HepG2 (cell line): ENCODE data around the gene PYGB. TPM values are rescaled to one million over a fixed set of nuclear protein-coding genes. Genes with fewer than 3 reads are reported as not detected.
A peak's percentile ranks its signal among the peaks of the same experiment; 100 is the strongest.

Experiments used
- CHCHD3 ChIP-seq: sonication (generic); formaldehyde crosslinking; IDR thresholded peaks from 2 replicates; pipeline ENCODE4 v1.8.0; 2022; ENCODE audit warnings: mild to moderate bottlenecking, missing genetic modification reagents, moderate library complexity
- DR1 ChIP-seq: sonication (generic); formaldehyde crosslinking; IDR thresholded peaks from 2 replicates; pipeline ENCODE4 v1.8.0; 2021; ENCODE audit warnings: mild to moderate bottlenecking, missing genetic modification reagents, inconsistent platforms
- ETV6 ChIP-seq: sonication (generic); formaldehyde crosslinking; conservative IDR thresholded peaks from 2 replicates; pipeline ENCODE4 v1.4.0; 2020; ENCODE audit warnings: missing genetic modification reagents
- KLF11 ChIP-seq: IDR thresholded peaks from 2 replicates; pipeline ENCODE4 v1.6.1; 2016; ENCODE audit warnings: missing compliant biosample characterization
- KLF12 ChIP-seq: sonication (generic); formaldehyde crosslinking; IDR thresholded peaks from 2 replicates; pipeline ENCODE4 v1.4.0; 2020; ENCODE audit warnings: missing genetic modification reagents, borderline replicate concordance
- KLF16 ChIP-seq, 2 experiments: sonication (generic) in 1 of 2; formaldehyde crosslinking in 1 of 2; IDR thresholded peaks; 2 replicates each; pipeline versions ENCODE4 v1.6.1 to v1.8.0; 2016 to 2023; ENCODE audit warnings: missing genetic modification reagents in 2 of 2, missing compliant biosample characterization in 1 of 2
- NPAS2 ChIP-seq: sonication (generic); formaldehyde crosslinking; IDR thresholded peaks from 2 replicates; pipeline ENCODE4 v1.8.0; 2022; ENCODE audit warnings: mild to moderate bottlenecking, missing genetic modification reagents, borderline replicate concordance
- PHB2 ChIP-seq: fragments of 450-650 bp; IDR thresholded peaks from 2 replicates; pipeline ENCODE4 v1.6.1; 2018; ENCODE audit not compliant: partially characterized antibody
- PHF5A ChIP-seq: IDR thresholded peaks from one replicate; pipeline ENCODE4 v1.6.1; 2018; ENCODE audit warnings: low read depth, missing genetic modification reagents; ENCODE audit not compliant: unreplicated experiment
- SOX6 ChIP-seq, 2 experiments: fragments of 450-650 bp in 1 of 2; sonication (generic) in 1 of 2; formaldehyde crosslinking in 1 of 2; IDR thresholded peaks; 2 replicates each; pipeline versions ENCODE4 v1.4.0 to v1.6.1; 2017 to 2020; ENCODE audit warnings: antibody characterized with exemption in 1 of 2, mild to moderate bottlenecking in 1 of 2, missing genetic modification reagents in 1 of 2
- TEAD3 ChIP-seq: optimal IDR thresholded peaks from 2 replicates; pipeline ENCODE3; 2016; ENCODE audit warnings: borderline replicate concordance
- ZNF724P ChIP-seq: sonication (generic); formaldehyde crosslinking; IDR thresholded peaks from 2 replicates; pipeline ENCODE4 v1.8.0; 2022; ENCODE audit warnings: missing genetic modification reagents, borderline replicate concordance
- ZNF749 ChIP-seq: sonication (generic); formaldehyde crosslinking; IDR thresholded peaks from 2 replicates; pipeline ENCODE4 v1.8.0; 2022; ENCODE audit warnings: mild to moderate bottlenecking, missing genetic modification reagents, moderate library complexity, borderline replicate concordance
- polyA plus RNA-seq, 8 experiments: library from polyadenylated mRNA; depleted of rRNA in 3 of 8; stranded (reverse) in 7 of 8; unstranded in 1 of 8; fragments of >200 nt; fragmentation: Illumina TruSeq in 4 of 8; extraction: Trizol in 4 of 8; gene quantifications; 2 replicates each; pipeline versions ENCODE4 v1.2.1 to v1.2.3, GENCODE V29; 2011 to 2016; ENCODE audit warnings: low read depth in 4 of 8, missing spikeins in 1 of 8, mixed read lengths in 1 of 8; ENCODE audit not compliant: insufficient read depth in 1 of 8
- total RNA-seq, 5 experiments: library from RNA; depleted of rRNA; stranded (reverse); fragments of >200 nt; fragmentation: Illumina TruSeq; extraction: Trizol; gene quantifications; 2 replicates each; pipeline ENCODE4 v1.2.3, GENCODE V29; 2016; ENCODE audit warnings: low read depth in 1 of 5
- TF ChIP-seq, protein P1 (sequence below), 2 experiments: fragments of 450-650 bp in 1 of 2; sonication (generic) in 1 of 2; formaldehyde crosslinking; IDR thresholded peaks; 2 replicates each; pipeline versions ENCODE4 v1.5.0 to v1.8.0; 2020 to 2022; ENCODE audit warnings: mild to moderate bottlenecking in 1 of 2, missing genetic modification reagents in 1 of 2
- TF ChIP-seq, protein P2 (sequence below): sonication (generic); formaldehyde crosslinking; IDR thresholded peaks from 2 replicates; pipeline ENCODE4 v1.4.0; 2020; ENCODE audit warnings: missing genetic modification reagents
- TF ChIP-seq, protein P3 (sequence below): sonication (generic); formaldehyde crosslinking; conservative IDR thresholded peaks from 2 replicates; pipeline ENCODE4 v1.8.1; 2023; ENCODE audit warnings: missing genetic modification reagents
- TF ChIP-seq, protein P4 (sequence below): sonication (generic); formaldehyde crosslinking; IDR thresholded peaks from 2 replicates; pipeline ENCODE4 v1.4.0; 2020; ENCODE audit warnings: mild to moderate bottlenecking, missing genetic modification reagents
- TF ChIP-seq, protein P5 (sequence below): sonication (generic); formaldehyde crosslinking; IDR thresholded peaks from 2 replicates; pipeline ENCODE4 v1.5.0; 2020; ENCODE audit warnings: mild to moderate bottlenecking, missing genetic modification reagents

The PYGB gene
- total and polyA plus RNA-seq, 2 of the 13 experiments (the other 11 are each of a cell fraction or from before 2014, with no cell fraction given), result 24.2 to 86.3 TPM

DNA sequence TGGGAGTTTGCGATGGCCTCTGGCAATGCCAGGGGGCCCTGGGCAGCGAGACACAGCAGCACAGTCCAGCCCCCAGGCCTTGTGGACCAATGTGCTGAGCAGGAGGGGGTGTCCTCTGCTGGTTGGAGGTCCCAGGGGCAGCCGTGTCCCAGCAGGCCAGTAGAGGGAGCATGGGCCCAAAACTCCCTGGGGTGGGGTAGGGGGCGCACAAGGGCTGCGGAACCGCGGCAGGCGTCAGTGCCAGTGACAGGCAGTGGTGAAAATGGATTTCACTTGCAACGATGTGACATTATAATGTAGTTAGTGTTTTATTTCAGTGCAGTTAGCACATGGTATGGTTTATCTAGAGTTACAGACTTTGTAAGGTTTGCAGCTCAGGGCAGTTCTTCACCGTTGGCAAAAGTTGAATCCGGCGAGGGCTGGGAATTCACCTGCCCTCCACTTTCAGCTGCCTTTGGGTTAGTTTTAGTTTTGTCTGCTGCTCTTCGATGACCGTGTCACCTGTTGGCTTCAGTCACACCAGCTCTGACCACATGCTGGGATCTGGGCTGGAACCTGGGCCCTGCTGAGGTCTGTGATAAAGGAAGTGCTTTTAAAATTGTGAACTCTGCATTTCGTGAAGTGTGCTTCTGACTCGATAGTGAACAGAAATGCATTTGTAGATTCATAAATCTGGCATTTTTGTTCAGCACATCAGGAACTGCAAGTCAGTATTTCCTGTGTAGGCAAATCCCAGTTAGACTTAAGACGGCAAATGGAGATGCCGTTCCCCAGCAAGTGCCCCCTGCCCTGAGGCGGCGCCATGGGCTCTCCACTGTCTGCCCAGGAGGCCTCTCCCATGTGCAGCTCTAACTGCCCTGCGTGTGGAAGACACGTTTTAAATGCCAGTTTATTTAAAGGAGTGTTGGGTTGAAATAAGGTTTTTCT, 46.8 kb downstream of the PYGB start (continued):
- 0 out of 2 replicates have a peak, but pooled peaks have one; percentile 27 for TF ChIP-seq ZNF749 (CRISPR knock-in tag)
- no peak for TF ChIP-seq PHB2
- TF ChIP-seq, protein P1, sequence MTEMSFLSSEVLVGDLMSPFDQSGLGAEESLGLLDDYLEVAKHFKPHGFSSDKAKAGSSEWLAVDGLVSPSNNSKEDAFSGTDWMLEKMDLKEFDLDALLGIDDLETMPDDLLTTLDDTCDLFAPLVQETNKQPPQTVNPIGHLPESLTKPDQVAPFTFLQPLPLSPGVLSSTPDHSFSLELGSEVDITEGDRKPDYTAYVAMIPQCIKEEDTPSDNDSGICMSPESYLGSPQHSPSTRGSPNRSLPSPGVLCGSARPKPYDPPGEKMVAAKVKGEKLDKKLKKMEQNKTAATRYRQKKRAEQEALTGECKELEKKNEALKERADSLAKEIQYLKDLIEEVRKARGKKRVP (CRISPR knock-in tag; IDR thresholded peaks at IDR 0.05), result no peak
- TF ChIP-seq CHCHD3 (CRISPR knock-in tag), result no peak
- TF ChIP-seq, protein P2, sequence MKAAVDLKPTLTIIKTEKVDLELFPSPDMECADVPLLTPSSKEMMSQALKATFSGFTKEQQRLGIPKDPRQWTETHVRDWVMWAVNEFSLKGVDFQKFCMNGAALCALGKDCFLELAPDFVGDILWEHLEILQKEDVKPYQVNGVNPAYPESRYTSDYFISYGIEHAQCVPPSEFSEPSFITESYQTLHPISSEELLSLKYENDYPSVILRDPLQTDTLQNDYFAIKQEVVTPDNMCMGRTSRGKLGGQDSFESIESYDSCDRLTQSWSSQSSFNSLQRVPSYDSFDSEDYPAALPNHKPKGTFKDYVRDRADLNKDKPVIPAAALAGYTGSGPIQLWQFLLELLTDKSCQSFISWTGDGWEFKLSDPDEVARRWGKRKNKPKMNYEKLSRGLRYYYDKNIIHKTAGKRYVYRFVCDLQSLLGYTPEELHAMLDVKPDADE, result no peak; the same call in 1 of the 2 replicates
- TF ChIP-seq DR1 (CRISPR knock-in tag), result no peak; the same call in 1 of the 2 replicates
- TF ChIP-seq KLF12 (CRISPR knock-in tag), result peak; percentile 73; the same call in 1 of the 2 replicates
- TF ChIP-seq SOX6 (IDR thresholded peaks at IDR 0.05), result no peak
- TF ChIP-seq SOX6 (CRISPR knock-in tag; IDR thresholded peaks at IDR 0.05), result peak; percentile 66
- TF ChIP-seq NPAS2 (CRISPR knock-in tag), result no peak
- TF ChIP-seq, protein P3, sequence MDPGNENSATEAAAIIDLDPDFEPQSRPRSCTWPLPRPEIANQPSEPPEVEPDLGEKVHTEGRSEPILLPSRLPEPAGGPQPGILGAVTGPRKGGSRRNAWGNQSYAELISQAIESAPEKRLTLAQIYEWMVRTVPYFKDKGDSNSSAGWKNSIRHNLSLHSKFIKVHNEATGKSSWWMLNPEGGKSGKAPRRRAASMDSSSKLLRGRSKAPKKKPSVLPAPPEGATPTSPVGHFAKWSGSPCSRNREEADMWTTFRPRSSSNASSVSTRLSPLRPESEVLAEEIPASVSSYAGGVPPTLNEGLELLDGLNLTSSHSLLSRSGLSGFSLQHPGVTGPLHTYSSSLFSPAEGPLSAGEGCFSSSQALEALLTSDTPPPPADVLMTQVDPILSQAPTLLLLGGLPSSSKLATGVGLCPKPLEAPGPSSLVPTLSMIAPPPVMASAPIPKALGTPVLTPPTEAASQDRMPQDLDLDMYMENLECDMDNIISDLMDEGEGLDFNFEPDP (CRISPR knock-in tag), result 0 out of 2 replicates have a peak, but pooled peaks have one; percentile 85
- 0 out of 2 replicates have a peak, but pooled peaks have one; percentile 79 for TF ChIP-seq KLF11 (CRISPR knock-in tag)
- peak; percentile 89 for TF ChIP-seq ETV6 (CRISPR knock-in tag)
- peak; percentile 76 for TF ChIP-seq TEAD3
- TF ChIP-seq PHF5A (CRISPR knock-in tag), result peak; percentile 76
- TF ChIP-seq ZNF724P (CRISPR knock-in tag), result 0 out of 2 replicates have a peak, but pooled peaks have one; percentile 23
- TF ChIP-seq, protein P4, sequence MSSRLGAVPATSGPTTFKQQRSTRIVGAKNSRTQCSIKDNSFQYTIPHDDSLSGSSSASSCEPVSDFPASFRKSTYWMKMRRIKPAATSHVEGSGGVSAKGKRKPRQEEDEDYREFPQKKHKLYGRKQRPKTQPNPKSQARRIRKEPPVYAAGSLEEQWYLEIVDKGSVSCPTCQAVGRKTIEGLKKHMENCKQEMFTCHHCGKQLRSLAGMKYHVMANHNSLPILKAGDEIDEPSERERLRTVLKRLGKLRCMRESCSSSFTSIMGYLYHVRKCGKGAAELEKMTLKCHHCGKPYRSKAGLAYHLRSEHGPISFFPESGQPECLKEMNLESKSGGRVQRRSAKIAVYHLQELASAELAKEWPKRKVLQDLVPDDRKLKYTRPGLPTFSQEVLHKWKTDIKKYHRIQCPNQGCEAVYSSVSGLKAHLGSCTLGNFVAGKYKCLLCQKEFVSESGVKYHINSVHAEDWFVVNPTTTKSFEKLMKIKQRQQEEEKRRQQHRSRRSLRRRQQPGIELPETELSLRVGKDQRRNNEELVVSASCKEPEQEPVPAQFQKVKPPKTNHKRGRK (CRISPR knock-in tag), result no peak
- peak in 1 of 2 experiments; percentile 86; a peak in 2 of 4 replicates for TF ChIP-seq KLF16 (CRISPR knock-in tag; IDR thresholded peaks at IDR 0.05)
- TF ChIP-seq, protein P5, sequence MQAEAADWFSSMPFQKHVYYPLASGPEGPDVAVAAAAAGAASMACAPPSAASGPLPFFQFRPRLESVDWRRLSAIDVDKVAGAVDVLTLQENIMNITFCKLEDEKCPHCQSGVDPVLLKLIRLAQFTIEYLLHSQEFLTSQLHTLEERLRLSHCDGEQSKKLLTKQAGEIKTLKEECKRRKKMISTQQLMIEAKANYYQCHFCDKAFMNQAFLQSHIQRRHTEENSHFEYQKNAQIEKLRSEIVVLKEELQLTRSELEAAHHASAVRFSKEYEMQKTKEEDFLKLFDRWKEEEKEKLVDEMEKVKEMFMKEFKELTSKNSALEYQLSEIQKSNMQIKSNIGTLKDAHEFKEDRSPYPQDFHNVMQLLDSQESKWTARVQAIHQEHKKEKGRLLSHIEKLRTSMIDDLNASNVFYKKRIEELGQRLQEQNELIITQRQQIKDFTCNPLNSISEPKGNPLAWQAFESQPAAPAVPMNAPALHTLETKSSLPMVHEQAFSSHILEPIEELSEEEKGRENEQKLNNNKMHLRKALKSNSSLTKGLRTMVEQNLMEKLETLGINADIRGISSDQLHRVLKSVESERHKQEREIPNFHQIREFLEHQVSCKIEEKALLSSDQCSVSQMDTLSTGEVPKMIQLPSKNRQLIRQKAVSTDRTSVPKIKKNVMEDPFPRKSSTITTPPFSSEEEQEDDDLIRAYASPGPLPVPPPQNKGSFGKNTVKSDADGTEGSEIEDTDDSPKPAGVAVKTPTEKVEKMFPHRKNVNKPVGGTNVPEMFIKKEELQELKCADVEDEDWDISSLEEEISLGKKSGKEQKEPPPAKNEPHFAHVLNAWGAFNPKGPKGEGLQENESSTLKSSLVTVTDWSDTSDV (CRISPR knock-in tag), result no peak
